Measurements from ENCODE around the gene ENO3.
A peak's percentile ranks its signal among the peaks of the same experiment; 100 is the strongest.

ENO3 gene

DNA sequence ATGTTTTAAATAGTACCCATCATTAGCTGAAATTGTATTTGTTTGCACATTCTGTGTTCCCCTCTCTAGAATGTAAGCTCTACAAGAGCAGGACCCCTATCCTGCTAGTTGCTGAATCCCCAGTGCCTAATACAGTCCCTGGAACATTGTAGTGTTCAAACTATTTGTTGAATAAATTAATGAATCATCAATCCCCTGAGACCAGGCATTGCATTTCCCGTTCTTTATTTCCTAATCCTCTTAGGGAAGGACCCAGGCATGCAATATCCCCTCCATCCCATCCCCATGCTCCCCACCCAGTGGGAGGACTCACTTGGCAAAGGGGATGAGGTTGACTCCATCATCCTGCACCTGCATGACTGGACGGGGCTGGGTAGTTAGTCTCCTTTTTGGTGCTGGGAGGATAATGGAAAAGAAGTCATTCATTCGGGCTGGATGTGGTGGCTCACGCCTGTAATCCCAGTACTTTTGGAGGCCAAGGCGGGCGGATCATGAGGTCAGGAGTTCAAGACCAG is 43.2 kb downstream of the ENO3 start:
- H3K23ac ChIP-seq (ENCODE audit: low read length in 2 of 2): no peak overlapping the region
- H3K4me2 ChIP-seq (ENCODE audit: low read length, poor library complexity, severe bottlenecking): no peak overlapping the region
- no peaks in the 10 kb centered on the region for H3K9me3 ChIP-seq (ENCODE audit: control insufficient read depth, low read length)
- H3K4me1 ChIP-seq (ENCODE audit: control insufficient read depth, insufficient read depth, low read depth, low read length): peaks cover 14% of the 10 kb centered on the region
- H3K4ac ChIP-seq (ENCODE audit: low read depth in 1 of 2, low read length in 2 of 2): no peak overlapping the region
- peaks cover 2% of the 10 kb centered on the region for H3K79me1 ChIP-seq (replicated peaks; ENCODE audit: low read length, poor library complexity, severe bottlenecking)
- no peak overlapping the region for H3K9ac ChIP-seq (ENCODE audit: low read length)
- H3K27ac ChIP-seq (ENCODE audit: low read length, poor library complexity, severe bottlenecking): no peak overlapping the region
- no peak overlapping the region for H2BK5ac ChIP-seq (ENCODE audit: low read depth, low read length, poor library complexity, severe bottlenecking)
- H3K36me3 ChIP-seq (ENCODE audit: control insufficient read depth in 1 of 2, insufficient read depth in 2 of 2, low read depth in 1 of 2, low read length in 2 of 2): peaks cover 0 to 7% of the 10 kb centered on the region in 2 experiments
- no peak overlapping the region for H4K8ac ChIP-seq (ENCODE audit: low read length)
- DNase-seq: no peak
- H3K18ac ChIP-seq (ENCODE audit: low read depth in 1 of 2, low read length in 2 of 2): no peak overlapping the region
- 77% methylated on average over 6 of the region's 6 CpGs for WGBS
- H2AK5ac ChIP-seq (ENCODE audit: low read length, severe bottlenecking): no peak overlapping the region
- H3K14ac ChIP-seq (ENCODE audit: low read length in 2 of 2): no peak overlapping the region
- H2BK15ac ChIP-seq (ENCODE audit: low read depth, poor library complexity, severe bottlenecking): no peak overlapping the region
- no peak overlapping the region for H2BK120ac ChIP-seq (ENCODE audit: low read depth, low read length)
- no peak overlapping the region for H4K91ac ChIP-seq (ENCODE audit: low read length)
- no peak overlapping the region for H2BK12ac ChIP-seq (ENCODE audit: low read length in 2 of 2)
- no peaks in the 10 kb centered on the region for H3K27me3 ChIP-seq (ENCODE audit: control insufficient read depth in 1 of 2, insufficient read depth in 1 of 2, low read length in 2 of 2)
- H2AFZ ChIP-seq (ENCODE audit: low read depth, low read length): no peak overlapping the region
- H3K4me3 ChIP-seq (ENCODE audit: insufficient read depth in 1 of 2, low read depth in 1 of 2, low read length in 2 of 2): no peak overlapping the region

DNA sequence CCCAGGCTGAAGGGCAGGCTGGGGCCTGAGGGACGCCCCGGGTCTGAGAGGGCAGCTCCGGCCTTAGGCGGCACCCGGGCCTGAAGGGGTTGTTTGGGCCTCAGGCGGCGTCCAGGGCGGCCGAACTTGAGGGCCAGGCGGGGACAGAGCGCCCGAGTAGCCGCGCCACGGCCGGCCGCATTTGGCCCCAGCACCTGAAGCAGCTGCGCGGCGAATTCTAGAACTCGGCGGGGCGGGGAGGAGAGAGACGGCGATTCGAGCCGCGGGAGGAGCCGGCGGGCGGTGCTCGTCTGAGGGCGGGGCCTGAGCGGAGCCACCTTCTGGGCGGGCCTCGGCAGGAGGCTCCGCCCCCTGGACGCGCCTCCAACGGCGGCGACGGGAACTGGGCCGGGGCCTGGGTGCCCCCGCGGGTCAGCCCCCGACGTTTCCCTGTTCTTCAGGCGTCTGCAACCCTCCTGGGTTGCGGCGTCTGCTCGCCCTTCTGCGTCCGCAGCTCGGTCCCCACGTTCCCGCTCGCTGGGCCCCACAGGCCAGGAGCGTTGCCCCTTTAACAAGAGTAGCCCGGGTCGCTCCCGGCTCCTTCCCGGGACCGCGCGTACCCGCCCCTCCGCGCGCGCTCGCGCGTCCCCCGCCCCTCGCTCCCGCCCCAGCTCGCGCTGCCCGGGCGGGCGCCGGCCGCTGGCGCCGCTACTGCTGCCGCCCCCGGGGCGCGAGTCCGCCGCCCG is 46.5 kb downstream of the ENO3 start, which contains the start of the genes INCA1 and KIF1C:
Gene INCA1, minus strand, starts transcription at position 221 of the 725 bp plus-strand sequence. CDS start 3,085 bp downstream, outside the sequence.
Gene KIF1C, plus strand, starts transcription at position 649 of the 725 bp plus-strand sequence. CDS start 2,297 bp downstream, outside the sequence.
- H2BK12ac ChIP-seq (ENCODE audit: low read length in 2 of 2): peak within 1 kb of the TSS; percentile 38 to 61
- H3K9me3 ChIP-seq (ENCODE audit: control insufficient read depth, low read length): no peaks in the 10 kb centered on the region
- H2BK120ac ChIP-seq (ENCODE audit: low read depth, low read length): peak within 1 kb of the TSS; percentile 88
- peak within 1 kb of the TSS; percentile 43 to 88 for H3K4ac ChIP-seq (ENCODE audit: low read depth in 1 of 2, low read length in 2 of 2)
- H4K8ac ChIP-seq (ENCODE audit: low read length): peak within 1 kb of the TSS; percentile 78
- peak within 1 kb of the TSS; percentile 72 for H4K91ac ChIP-seq (ENCODE audit: low read length)
- peak within 1 kb of the TSS; percentile 63 for H3K27ac ChIP-seq (ENCODE audit: low read length, poor library complexity, severe bottlenecking)
- peak within 1 kb of the TSS; percentile 82 for H2AK5ac ChIP-seq (ENCODE audit: low read length, severe bottlenecking)
- peak within 1 kb of the TSS; percentile 88 to 99 for H3K4me3 ChIP-seq (ENCODE audit: insufficient read depth in 1 of 2, low read depth in 1 of 2, low read length in 2 of 2)
- peak within 1 kb of the TSS; percentile 56 for H2BK15ac ChIP-seq (ENCODE audit: low read depth, poor library complexity, severe bottlenecking)
- H3K14ac ChIP-seq (ENCODE audit: low read length in 2 of 2): peak within 1 kb of the TSS in 1 of 2 experiments; percentile 91
- under 1% methylated on average over 56 of the region's 93 CpGs for WGBS
- peak within 1 kb of the TSS; percentile 91 for H3K9ac ChIP-seq (ENCODE audit: low read length)
- peaks cover 26% of the 10 kb centered on the region for H3K4me1 ChIP-seq (ENCODE audit: control insufficient read depth, insufficient read depth, low read depth, low read length)
- no peaks in the 10 kb centered on the region for H3K27me3 ChIP-seq (ENCODE audit: control insufficient read depth in 1 of 2, insufficient read depth in 1 of 2, low read length in 2 of 2)
- H2AFZ ChIP-seq (ENCODE audit: low read depth, low read length): peak within 1 kb of the TSS; percentile 80
- peak within 1 kb of the TSS; percentile 90 for H3K4me2 ChIP-seq (ENCODE audit: low read length, poor library complexity, severe bottlenecking)
- H3K79me1 ChIP-seq (replicated peaks; ENCODE audit: low read length, poor library complexity, severe bottlenecking): peaks cover 22% of the 10 kb centered on the region
- peak; percentile 89 for DNase-seq
- peak within 1 kb of the TSS; percentile 92 for H2BK5ac ChIP-seq (ENCODE audit: low read depth, low read length, poor library complexity, severe bottlenecking)
- H3K23ac ChIP-seq (ENCODE audit: low read length in 2 of 2): peak within 1 kb of the TSS in 1 of 2 experiments; percentile 92
- peaks cover 20 to 28% of the 10 kb centered on the region in 2 experiments for H3K36me3 ChIP-seq (ENCODE audit: control insufficient read depth in 1 of 2, insufficient read depth in 2 of 2, low read depth in 1 of 2, low read length in 2 of 2)
- peak within 1 kb of the TSS; percentile 79 to 86 for H3K18ac ChIP-seq (ENCODE audit: low read depth in 1 of 2, low read length in 2 of 2)

DNA sequence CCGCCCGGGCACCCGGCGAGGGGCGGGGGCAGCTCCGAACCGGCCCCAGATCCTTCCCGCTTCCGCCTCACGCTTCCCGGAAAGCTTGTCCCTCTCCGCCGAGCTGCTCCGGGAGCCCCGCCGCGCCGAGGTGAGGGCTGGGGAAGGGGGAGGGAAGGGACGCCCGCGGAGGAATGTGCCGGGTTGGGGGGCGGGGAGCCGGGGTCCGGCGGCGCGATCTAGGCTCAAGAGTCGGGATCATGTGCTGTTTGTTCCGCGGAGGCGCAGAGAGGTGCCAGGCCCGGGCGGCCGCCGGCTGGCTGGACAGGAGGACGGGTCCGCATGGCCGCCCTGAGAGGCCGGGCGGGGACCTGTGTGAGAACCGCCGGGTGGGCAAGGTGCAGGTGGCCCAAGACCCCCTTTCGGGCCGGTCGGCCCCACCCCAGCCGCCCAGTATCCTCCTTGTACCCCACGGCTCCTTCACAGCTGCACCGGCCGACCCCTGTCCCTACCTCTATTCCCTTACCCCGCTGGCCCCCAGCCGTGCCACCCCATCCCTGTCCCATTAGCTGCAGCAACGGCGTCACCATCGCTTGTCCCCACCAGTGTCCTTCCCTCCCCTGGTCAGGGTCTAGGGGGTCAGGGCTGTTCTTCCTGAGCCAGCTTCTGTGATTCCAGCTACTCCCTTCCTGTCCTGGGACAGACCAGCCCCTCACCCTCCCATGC is 47.3 kb downstream of the ENO3 start:
- WGBS: under 1% methylated on average over 37 of the region's 55 CpGs
- Histone ChIP-seq H3K23ac (ENCODE audit: low read length in 2 of 2) (peak overlapping the region in 1 of 2 experiments; percentile 5), H2BK5ac (ENCODE audit: low read depth, low read length, poor library complexity, severe bottlenecking) (no peak overlapping the region), H3K27me3 (ENCODE audit: control insufficient read depth in 1 of 2, insufficient read depth in 1 of 2, low read length in 2 of 2) (no peaks in the 10 kb centered on the region), H3K79me1 (replicated peaks; ENCODE audit: low read length, poor library complexity, severe bottlenecking) (peaks cover 24% of the 10 kb centered on the region), H4K91ac (ENCODE audit: low read length) (peak overlapping the region; percentile 72), H2BK12ac (ENCODE audit: low read length in 2 of 2) (peak overlapping the region; percentile 38 to 60), H3K4me1 (ENCODE audit: control insufficient read depth, insufficient read depth, low read depth, low read length) (peaks cover 26% of the 10 kb centered on the region), H2AFZ (ENCODE audit: low read depth, low read length) (no peak overlapping the region), H4K8ac (ENCODE audit: low read length) (peak overlapping the region; percentile 21), H3K27ac (ENCODE audit: low read length, poor library complexity, severe bottlenecking) (no peak overlapping the region), H2BK15ac (ENCODE audit: low read depth, poor library complexity, severe bottlenecking) (peak overlapping the region; percentile 56), H3K4ac (ENCODE audit: low read depth in 1 of 2, low read length in 2 of 2) (peak overlapping the region; percentile 43 to 88), H3K4me2 (ENCODE audit: low read length, poor library complexity, severe bottlenecking) (peak overlapping the region; percentile 90), H3K18ac (ENCODE audit: low read depth in 1 of 2, low read length in 2 of 2) (peak overlapping the region; percentile 79 to 86), H3K9me3 (ENCODE audit: control insufficient read depth, low read length) (no peaks in the 10 kb centered on the region), H3K36me3 (ENCODE audit: control insufficient read depth in 1 of 2, insufficient read depth in 2 of 2, low read depth in 1 of 2, low read length in 2 of 2) (peaks cover 26 to 35% of the 10 kb centered on the region in 2 experiments), H2BK120ac (ENCODE audit: low read depth, low read length) (peak overlapping the region; percentile 88), H3K14ac (ENCODE audit: low read length in 2 of 2) (peak overlapping the region in 1 of 2 experiments; percentile 91), H3K9ac (ENCODE audit: low read length) (peak overlapping the region; percentile 91), H2AK5ac (ENCODE audit: low read length, severe bottlenecking) (peak overlapping the region; percentile 70), H3K4me3 (ENCODE audit: insufficient read depth in 1 of 2, low read depth in 1 of 2, low read length in 2 of 2) (peak overlapping the region; percentile 88 to 99)
- DNase-seq: peak; percentile 43

All from mesenchymal stem cell (in vitro differentiated cells and primary cell).